SIG-M5 (cell line): ENCODE data around the gene G2E3.
A peak's percentile ranks its signal among the peaks of the same experiment; 100 is the strongest.
"Not testable (repeated sequence)": the region's sequence is repeated elsewhere in the genome, so short reads cannot be mapped to it uniquely, and the experiment has no call there.

Source experiments
- DNase-seq: peaks from one replicate; lab custom pipeline; 2025; lab: John Stamatoyannopoulos, UW

Gene G2E3

DNA sequence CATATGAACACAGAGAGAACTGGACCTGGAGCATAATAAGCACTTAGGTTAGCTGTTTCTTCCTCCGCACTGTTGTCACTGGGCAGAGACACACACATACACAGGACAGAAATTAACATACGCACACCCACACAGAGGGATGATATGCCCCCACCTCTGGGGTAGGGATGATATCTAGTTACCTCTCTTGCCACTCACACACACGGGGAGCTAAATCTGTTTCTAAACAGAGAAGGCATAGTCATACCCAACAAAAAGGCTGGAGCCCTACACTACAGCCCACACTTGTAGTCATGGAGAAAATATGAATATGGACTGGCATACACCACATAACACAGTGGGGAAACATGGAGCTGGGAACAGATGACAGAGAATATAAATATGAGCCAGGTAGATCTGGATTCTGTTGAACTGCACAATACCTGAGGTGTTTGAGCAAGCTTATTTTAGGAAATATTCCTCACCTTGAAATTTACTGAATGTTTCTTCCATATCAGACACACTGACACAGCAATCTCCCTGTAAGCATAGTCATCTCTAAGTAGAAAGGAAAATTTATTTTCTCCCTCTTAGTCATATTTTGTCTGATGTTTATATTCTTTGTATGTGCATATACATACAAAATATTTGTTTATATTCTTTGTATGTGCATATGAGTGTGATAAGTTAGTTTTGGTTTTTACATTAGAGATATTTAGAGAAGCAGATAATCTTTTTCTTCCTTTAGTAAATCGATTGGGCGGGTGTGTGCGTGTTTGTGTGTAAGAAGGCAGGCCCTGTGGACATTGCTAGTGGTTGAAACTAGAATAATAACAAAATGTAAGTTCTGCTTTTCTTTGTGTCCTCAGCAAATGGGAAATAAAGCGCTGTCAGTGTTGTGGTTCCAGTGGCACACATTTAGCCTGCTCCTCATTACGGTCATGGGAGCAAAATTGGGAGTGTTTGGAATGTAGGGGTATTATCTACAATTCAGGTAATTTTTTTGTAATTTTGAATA lies 42.3 kb downstream of the G2E3 start:
- DNase-seq, result no peak

DNA sequence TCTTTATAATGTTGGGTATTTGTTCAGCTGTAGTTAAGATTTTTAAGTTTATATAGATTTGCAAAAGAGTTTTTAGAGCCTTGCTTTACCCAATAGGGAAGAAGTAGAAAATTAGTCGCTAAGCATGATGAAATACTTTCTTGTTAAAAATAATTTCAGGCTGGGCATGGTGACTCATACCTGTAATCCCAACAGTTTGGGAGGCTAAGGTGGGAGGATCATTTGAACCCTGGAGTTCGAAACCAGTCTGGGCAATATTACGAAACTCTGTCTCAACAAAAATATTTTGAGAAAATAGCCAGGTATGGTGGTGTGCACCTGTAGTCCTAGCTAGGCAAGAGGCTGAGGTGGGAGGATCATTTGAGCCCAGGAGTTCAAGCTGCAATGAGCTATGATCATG lies 44.4 kb downstream of the G2E3 start:
- no peak for DNase-seq

DNA sequence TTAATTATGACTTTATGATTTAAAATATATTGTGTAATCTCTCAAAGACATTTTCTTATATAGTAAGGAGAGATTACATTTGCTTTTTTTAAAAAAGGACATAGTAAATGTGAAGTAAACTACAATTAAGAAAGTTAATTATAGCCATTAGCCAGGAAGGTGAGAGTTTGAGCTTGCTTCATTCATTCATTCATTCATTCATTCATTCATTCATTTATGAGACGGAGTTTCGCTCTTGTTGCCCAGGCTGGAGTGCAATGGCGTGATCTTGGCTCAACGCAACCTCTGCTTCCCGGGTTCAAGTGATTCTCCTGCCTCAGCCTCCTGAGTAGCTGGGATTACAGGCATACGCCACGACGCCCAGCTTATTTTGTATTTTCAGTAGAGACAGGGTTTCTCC lies 45.7 kb downstream of the G2E3 start:
- DNase-seq, result not testable (repeated sequence)

DNA sequence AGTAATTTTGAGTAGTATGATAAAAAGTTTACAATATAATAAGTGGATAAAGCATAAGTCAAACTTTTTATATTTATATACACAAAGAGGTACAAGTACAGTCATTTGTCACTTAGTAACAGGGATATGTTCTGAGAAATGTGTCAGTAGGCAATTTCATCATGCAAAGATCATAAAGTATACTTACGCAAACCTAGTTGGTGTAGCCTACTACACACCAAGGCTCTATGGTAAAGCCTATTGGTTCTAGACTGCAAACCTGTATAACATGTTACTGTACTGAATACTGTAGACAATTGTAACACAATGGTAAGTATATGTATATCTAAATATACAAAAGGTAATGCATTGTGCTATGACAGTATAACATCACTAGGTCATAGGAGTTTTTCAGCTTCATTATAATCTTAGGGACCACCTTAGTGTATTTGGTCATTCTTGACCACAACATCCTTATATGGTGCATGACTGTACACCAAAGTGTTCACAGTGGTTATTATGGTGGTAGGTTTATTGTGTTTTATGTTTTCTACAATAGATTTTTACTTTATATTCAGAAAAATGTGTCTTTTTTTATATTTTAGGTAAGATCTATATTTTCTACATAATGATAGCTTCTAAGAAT lies 48.3 kb downstream of the G2E3 start:
- no peak for DNase-seq

DNA sequence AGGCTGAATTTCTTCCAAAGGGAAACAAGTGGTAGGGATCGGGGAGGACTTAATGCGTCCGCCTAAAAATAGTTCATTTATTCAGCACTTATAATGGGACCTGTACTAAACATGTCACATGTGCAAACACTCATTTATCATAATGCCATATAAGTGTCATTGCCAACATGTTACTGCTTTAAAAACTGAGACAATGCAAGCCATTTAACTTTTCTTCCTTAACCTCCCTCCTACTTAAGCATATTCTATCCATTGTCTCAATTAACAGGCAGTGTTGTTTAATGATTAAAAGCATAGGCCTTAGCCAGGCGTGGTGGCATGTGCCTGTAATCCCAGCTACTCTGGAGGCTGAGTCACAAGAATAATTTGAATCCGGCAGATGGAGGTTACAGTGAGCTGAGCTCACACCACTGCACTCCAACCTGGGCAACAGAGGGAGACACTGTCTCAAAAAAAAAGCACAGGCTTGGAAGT lies 49.6 kb downstream of the G2E3 start:
- DNase-seq, result no peak

DNA sequence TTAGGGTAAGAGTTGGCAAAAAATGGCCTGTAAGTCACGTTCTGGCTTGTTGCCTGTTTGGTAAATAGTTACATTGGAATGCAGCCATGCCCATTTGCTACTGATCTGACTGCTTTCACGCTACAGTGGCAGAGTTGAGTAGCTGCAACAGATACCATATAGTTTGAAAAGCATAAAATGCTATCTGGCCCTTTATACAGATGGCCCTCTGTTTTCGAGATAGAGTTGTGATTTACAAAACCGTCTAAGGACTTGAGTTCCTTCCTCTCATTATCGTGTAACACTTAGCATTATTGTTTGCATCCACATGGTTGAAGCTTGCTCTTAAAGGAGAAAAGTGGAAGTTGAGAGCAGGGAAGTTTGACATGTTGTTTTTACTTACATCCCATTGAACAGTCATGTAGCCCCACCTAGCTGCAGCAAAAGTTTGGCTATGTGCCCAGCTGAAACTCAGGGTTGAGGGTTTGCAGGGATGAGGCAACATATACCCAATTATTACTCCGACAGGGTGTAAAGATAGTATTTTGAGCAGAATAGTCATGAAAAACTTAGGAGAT lies 51.9 kb downstream of the G2E3 start:
- DNase-seq, result no peak

DNA sequence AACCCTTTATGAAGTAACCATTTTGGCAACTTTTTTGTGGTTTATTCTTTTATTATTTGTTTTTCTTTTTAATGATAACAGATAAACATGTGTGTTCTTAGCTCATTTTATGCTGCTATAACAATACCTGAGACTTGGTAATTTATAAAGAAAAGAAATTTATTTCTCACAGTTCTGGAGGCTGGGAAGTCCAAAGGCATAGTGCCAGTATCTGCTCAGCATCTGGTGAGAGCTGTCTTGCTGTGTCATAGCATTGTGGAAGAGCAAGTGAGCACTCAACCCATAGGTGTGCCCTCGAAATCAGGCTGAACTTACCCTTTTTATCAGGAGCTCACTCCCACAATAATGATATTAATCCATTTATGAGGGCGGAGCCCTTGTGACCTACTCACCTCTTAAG lies 55.2 kb downstream of the G2E3 start:
- DNase-seq, result no peak

DNA sequence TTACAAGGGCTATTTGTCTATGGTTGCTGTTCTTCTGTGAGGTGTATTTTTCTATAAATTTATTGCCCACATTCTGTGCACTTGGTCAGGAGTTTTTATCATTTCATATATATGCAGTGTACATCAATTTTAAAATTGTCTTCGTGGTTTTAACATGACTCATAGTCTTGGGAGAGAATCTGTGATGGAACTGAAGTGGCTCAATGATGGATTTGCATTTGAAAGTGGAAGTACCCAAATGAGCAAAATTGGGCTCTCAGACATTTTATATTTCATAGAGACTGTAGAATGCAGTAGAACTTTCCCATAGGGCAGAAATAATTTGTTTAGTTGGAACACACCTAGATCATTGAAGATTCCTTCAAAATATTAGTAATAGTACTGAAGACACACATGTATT lies 61.2 kb downstream of the G2E3 start:
- DNase-seq, result peak; percentile 3

DNA sequence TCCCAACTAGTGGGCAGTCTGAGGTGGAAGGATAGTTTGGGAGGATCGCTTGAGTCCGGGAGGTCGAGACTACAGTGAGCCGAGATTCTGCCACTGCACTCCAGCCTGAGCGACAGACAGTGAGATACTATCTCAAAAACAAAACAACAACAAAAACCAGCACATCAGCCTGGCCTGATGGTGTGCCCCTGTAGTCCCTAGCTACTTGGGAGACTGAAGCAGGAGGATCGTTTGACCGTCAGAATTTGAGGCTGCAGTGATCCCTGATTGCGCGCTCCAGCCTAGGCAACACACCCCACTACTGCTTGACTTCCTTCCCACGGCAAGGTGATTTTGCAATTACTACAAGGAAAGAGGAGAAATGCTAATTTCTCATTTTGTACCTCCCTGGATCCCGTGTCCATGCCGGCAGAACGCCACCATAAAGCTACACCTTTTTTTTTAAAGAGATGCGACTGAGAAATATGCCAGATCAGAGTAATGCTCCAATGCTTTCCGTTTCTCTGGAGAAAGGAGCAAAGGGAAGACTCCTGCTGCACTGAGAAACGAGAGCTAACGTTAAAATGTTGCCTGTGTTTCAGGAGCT lies 62.5 kb downstream of the G2E3 start:
- DNase-seq, result no peak

DNA sequence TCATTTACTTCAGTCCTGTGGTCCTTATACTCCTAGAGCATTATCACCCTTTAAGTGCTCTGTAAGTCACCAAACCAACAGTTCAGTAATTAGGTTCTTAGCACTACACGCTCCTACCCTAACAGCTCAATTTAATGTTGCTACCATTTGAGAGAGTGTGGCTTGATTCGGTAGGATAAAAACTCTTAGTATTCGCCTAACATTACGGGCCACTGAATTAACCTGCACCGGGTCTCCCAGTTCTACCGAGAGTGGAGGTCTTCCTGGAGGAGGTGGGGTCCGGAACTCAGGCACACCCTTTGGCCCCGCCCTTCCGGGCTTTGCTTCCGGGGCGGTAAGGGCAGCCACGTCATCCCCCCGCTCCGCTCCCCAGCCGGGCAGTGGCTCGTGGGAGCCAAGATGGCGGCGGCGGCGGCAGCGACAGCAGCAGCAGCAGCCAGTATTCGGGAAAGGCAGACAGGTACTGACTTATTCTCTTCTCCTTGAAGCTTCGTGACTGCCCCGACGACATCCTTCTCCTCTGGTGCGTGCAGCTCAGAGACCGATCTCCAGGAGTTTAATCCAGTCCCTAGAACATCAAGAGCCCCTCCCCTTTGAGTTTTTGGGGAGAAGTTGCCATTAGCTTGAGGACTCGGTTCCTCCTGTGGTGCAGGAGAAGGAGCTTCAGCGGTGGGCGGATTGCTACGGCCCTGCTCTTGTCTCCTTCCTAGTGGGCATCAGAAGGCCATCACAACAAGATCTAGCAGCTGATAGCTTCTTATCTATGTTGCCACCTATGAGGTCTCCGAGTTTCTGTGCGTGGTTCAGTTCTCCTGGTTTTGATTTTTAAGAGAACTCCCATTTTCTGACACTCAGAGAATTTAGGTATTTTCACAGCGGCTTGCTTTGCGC lies 63.2 kb downstream of the G2E3 start, which contains the start of gene SCFD1:
Gene SCFD1 (plus strand): TSS at position 380 of the 891 bp plus-strand sequence. CDS start 20 bp downstream, at position 400.
- peak; percentile 36 for DNase-seq

DNA sequence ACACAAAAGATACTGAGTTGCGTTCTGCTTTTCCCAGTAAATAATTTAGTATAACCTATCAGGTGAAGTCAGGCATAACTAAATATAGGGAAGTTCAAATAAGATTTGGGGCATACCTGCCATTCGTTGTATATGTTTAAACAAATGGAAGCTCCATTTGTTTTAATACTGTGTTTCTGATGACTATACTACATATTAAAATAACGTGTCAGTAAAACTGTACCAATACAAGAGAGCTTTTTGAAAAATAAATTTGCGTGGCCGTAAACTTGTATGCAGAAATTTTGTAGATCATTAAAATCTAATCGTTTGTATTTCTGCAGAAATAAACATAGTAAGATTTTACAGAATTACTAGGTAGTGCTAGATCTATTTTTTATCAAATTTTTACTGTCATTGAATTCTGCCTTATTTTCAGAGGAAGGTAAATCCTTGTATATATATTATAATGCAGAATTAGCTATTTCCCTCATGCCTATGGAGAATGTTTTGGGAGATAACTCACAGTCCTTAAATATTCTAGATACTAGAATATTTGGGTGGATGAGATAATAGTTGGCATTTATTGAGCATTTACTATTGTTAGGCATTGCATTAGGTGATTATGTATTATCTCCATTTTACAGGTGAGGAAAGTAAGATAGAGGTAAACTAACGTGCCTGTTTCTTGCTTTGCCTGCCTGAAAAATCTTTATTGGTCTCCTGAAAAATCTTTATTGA lies 64.6 kb downstream of the G2E3 start:
- no peak for DNase-seq

DNA sequence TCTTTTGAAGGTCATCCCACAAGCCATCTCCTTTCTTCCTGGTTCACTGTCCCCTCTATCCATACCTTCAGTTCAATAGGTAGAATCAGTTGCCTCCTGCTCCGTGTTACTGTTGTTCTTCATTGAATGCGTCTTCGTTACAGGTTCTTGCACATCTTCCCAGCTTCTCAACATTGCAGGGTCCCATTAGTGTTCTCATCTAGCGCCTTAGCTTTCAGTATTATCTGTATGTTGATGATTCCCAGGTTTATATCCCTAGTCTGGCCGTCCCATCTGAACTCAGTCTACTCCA lies 65.1 kb downstream of the G2E3 start:
- no peak for DNase-seq

DNA sequence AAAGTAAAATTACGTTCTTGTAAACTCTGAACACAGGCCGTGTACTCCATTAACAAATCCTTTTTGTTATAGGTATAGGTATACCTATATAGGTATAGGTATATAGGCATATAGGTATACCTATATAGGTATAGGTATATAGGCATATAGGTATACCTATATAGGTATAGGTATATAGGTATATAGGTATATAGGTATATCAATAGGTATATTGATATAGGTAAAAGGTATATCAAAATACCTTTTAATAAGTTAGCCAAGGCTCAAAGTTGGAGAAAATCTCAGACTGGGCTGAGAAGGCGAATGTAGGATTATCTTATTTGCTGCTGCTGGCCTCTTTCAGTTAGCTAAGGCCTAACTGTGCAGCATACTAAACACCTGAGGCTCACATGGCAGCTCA lies 66.6 kb downstream of the G2E3 start:
- DNase-seq, result no peak

DNA sequence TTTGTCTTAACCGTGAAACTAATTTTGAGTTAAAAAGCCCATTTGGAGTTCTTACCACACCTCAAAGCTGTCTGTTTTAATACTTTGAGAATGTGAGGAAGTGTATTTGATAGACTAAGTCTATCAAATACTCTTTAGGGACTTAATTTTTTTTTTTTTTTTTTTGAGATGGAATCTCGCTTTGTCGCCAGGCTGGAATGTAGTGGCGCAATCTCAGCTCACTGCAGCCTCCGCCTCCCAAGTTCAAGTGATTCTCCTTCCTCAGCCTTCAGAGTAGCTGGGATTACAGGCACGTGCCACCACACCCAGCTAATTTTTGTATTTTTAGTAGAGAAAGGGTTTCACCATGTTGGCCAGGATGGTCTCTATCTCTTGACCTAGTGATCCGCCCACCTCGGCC lies 70.5 kb downstream of the G2E3 start:
- DNase-seq, result not testable (repeated sequence)

DNA sequence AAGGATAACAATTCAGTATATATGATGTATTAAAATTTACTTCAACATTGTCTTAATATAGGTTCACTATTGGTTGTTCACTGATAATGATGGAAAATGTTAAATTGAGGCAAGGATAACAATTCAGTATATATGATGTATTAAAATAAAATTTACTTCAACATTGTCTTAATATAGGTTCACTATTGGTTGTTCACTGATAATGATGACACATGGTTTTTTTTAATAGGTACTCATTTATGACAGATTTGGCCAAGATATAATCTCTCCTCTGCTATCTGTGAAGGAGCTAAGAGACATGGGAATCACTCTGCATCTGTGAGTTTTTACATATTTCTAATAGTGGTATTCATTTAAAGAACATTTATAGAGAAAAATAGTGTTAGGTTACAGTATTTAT lies 71.3 kb downstream of the G2E3 start:
- DNase-seq, result no peak

DNA sequence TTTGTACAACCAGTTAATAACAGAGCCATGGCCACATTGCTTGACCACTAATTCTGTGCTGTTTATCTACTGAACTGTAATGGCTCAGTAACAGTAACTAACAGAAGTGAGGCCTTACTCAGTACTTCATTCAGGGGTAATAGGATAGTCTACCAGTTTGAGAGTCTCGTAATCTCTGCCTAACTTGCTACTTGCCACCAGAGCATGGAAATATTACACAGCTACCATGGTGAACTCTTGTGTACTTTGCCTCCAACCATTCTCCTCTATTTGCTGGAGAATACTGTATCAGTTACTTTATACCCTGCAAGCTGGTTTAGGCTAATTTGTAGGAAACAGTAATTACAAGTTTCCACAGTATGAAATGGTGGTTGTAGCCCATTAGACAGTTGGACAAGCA lies 73.8 kb downstream of the G2E3 start:
- DNase-seq, result no peak

DNA sequence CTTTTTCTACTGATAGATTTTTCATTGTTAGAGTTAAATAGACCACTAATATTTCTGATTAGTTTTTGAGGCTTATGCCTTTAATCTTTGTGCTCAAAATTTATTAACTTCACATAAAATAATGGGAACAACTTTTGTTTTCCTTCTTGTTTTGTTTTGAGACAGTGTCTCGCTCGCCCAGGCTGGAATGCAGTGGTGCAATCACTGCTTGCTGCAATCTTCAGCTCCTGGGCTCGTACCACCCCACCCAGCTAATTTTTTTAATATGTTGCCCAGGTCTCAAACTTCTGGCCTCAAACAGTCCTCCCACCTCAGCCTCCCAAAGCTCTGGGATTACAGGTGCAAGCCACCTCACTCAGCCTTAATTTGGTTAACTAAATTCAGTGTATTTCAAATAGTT lies 80.0 kb downstream of the G2E3 start:
- DNase-seq, result no peak

DNA sequence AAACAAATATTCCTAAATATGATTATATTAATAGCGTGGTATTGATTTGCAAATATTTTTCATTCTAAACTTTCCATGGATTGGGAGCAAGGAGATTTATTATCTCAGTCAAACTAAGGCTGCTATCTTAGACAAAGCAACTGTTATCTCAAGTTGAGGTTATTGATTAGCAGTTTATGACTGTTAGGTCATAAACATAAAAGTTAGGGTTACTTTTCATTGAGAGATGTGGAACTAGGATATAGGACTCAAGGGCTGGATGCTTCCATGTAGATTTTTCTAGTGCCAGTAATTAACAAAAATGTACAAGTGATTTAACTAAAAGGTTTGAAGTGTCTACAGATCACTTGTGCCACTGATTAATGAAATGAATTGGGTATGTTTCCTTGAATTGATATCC lies 82.2 kb downstream of the G2E3 start:
- no peak for DNase-seq

DNA sequence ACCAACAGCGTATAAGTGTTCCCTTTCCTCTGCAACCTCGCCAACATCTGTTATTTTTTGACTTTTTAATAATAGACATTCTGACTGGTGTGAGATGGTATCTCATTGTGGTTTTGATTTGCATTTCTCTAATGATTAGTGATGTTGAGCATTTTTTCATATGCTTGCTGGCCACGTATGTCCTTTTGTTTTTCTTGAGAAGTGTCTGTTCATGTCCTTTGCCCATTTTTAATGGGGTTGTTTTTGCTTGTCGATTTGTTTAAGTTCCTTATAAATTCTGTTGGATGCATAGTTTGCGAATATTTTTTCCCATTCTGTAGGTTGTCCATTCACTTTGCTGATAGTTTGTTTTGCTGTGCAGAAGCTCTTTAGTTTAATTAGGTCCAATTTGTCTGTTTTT lies 85.5 kb downstream of the G2E3 start:
- DNase-seq, result not testable (repeated sequence)

DNA sequence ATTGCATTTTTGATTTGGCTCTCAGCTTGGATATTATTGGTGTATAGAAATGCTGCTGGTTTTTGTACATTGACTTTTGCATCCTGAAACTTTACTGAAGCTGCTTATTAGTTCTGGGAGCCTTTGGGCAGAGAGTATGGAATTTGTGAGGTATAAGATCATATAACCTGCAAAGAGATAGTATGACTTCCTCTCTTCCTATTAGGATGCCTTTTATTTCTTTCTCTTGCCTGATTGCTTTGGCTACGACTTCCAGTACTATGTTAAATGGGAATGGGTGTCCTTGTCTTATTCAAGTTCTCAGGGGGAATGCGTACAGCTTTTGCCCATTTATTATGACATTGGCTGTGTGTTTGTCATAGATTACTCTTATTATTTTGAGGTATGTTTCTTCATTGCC lies 86.6 kb downstream of the G2E3 start:
- DNase-seq, result no peak

DNA sequence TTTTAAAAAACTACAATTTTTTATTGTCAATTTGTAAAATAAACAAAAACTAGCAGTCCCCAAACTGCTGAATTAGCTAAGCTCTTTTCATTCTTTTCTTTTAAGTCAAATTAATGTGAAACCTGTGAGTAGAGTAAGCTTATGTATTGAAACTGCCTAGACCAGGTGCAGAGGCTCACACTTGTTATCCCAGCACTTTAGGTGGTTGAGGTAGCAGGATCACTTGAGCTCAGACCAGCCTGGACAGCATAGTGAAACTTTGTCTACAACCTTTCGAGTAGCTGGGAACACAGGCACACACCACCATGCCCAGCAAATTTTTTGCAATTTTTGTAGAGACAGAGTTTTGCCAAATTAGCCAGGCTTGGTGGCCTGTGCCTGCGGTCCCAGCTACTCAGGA lies 89.5 kb downstream of the G2E3 start:
- DNase-seq, result no peak
